ENCODE data around the gene TCF4. TPM values are rescaled to one million over a fixed set of nuclear protein-coding genes. Genes with fewer than 3 reads are reported as not detected.

TCF4 gene
- total RNA-seq, 5 donors from 2014 or later (not counting 1 experiment from before 2014, with no cell fraction given): 2.6 to 11.0 (median 6.6) TPM

DNA sequence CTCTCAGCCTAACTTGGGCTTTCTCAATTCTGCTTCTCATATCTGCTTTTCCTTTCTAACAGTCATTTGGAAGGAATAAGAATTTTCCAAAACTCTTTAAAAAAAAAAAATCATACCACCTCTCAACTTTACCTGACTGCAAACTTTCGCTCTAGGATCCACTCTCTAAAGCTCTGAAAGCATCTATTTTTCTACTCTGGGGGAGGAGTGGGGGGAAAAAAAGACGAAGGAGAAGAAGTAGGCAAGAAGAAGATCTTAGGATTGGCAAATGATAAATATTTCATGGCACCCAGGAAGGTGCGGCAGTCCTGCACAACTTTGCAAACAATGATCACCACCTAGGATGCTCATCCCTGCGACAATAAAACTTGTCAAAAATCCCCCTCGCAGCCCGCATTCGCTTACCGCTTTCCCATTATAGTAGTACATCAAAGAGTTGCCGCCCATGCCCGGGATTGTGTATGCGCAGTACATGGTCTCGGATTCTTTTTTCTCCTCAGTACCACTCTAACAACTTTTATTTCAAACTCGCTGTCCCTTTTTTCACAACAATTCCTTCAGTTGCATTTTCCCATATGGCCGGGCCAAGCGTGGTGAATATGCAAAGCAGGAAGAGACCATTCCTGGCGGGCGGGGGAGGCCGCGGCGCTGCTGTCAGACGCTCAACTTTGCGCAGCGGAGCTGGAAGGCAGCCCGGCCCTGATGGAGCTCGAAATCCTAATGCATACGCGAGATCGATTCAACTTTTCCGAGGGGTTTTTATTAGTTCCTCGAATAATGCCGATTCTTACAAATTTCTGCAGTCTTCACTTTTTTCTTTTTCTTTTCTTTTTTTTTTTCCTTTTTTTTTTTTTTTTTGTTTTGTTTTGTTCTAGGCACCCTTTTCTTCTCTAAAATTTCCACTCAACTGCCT is 266.5 kb downstream of the TCF4 start:
- peak in 1 of 4 experiments; percentile 44 for ATAC-seq (replicated peaks in 1 of 4)
- peaks cover 0 to 12% of the 10 kb centered on the region in 2 experiments for H3K27me3 ChIP-seq (replicated peaks in 1 of 2; ENCODE audit: control insufficient read depth in 2 of 2, extremely low read depth in 1 of 2, insufficient read depth in 2 of 2, low read length in 1 of 2)

DNA sequence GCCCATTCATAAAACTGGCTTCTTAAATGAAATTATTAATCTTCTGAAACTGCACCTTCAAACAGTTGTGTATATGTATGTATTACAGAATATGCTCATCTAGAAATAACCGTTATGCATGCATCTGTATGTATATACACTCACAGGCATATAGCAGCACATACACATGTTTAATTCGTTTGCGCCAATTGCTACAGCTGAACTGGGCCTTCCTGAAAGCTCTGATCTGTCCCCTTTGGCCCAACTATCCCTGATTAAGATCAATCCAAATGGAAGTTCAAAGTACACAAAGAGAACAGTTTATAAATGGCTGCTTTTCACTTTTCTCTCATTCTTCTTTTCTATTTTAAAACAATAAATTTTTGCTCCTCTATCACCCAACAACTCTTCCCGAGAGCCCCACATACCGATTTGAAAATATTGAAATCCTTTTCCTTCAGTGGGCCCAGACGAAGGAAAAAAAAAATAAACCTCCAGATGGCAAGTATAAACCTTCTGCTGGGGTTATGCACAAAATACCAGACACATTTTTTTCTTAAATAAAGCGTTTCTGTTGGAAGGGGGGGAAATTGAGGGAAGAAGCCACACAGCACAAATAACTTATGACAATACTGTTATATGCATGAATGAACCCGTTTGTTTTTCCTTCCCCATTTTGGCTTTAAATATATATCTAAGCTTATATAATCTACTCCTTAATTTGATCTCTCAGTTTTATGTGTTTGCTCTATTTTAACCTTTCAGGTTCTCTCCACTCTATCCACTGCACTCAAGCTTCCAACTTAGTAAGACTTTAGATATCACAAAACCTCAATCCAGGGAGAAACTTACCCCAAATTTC is 267.3 kb downstream of the TCF4 start:
- Mint-ChIP-seq H3K4me1 (peaks cover 10 to 16% (median 15%) of the 10 kb centered on the region in 3 donors), H3K27me3 (peaks cover 29 to 32% of the 10 kb centered on the region in 2 donors), H3K36me3 (no peaks in the 10 kb centered on the region), H3K27ac (no peak overlapping the region), H3K4me3 (peak overlapping the region in 2 of 3 donors; percentile 75), H3K9me3 (no peaks in the 10 kb centered on the region)
- Histone ChIP-seq H3K4me3 (ENCODE audit: control insufficient read depth in 1 of 2, extremely low read depth in 1 of 2, low read length in 1 of 2) (no peak overlapping the region), H3K27ac (ENCODE audit: low read length) (no peak overlapping the region), H3K4me1 (ENCODE audit: control insufficient read depth in 1 of 2, extremely low read depth in 1 of 2, insufficient read depth in 2 of 2, low read length in 2 of 2) (peaks cover 12% of the 10 kb centered on the region in 2 experiments), H3K9me3 (no peaks in the 10 kb centered on the region), H3K36me3 (ENCODE audit: control insufficient read depth in 2 of 2, extremely low read depth in 1 of 2, insufficient read depth in 1 of 2, low read length in 1 of 2) (no peaks in the 10 kb centered on the region), H3K27me3 (replicated peaks in 1 of 2; ENCODE audit: control insufficient read depth in 2 of 2, extremely low read depth in 1 of 2, insufficient read depth in 2 of 2, low read length in 1 of 2) (peaks cover 0 to 12% of the 10 kb centered on the region in 2 experiments)
- no peak for DNase-seq
- ATAC-seq (replicated peaks in 1 of 4): no peak
- ChIA-PET POLR2A (interaction anchor here in 1 of 2 donors (0.7 kb wide), 1 partner anchor 356 kb away, joined by 3 read pairs; no protein-coding TSS in a partner anchor), CTCF (interaction anchor here in 1 of 2 donors (0.7 kb wide), 1 partner anchor 260 kb away, joined by 3 read pairs; no protein-coding TSS in a partner anchor)
- WGBS (ENCODE audit: insufficient coverage): 60% methylated on average over 4 of the region's 8 CpGs

More for the DNA sequence above, 266.5 kb downstream of the TCF4 start:
- no peaks in the 10 kb centered on the region for H3K36me3 ChIP-seq (ENCODE audit: control insufficient read depth in 2 of 2, extremely low read depth in 1 of 2, insufficient read depth in 1 of 2, low read length in 1 of 2)
- H3K27me3 Mint-ChIP-seq: peaks cover 29 to 32% of the 10 kb centered on the region in 2 donors
- no peaks in the 10 kb centered on the region for H3K36me3 Mint-ChIP-seq
- ChIA-PET CTCF (interaction anchor here in 1 of 2 donors (0.7 kb wide), 1 partner anchor 259 kb away, joined by 3 read pairs; no protein-coding TSS in a partner anchor), POLR2A (interaction anchor here in 1 of 2 donors (0.7 kb wide), 2 partner anchors 12 to 357 kb away, joined by 3 to 4 read pairs; no protein-coding TSS in a partner anchor)
- H3K4me1 Mint-ChIP-seq: peaks cover 8 to 13% (median 13%) of the 10 kb centered on the region in 3 donors
- peak overlapping the region in 1 of 2 donors; percentile 21 for H3K27ac Mint-ChIP-seq
- peak overlapping the region in 1 of 2 donors; percentile 79 for H3K4me3 ChIP-seq (ENCODE audit: control insufficient read depth in 1 of 2, extremely low read depth in 1 of 2, low read length in 1 of 2)
- H3K9me3 ChIP-seq: no peaks in the 10 kb centered on the region
- H3K4me1 ChIP-seq (ENCODE audit: control insufficient read depth in 1 of 2, extremely low read depth in 1 of 2, insufficient read depth in 2 of 2, low read length in 2 of 2): peaks cover 8 to 12% of the 10 kb centered on the region in 2 experiments
- H3K27ac ChIP-seq (ENCODE audit: low read length): no peak overlapping the region
- peak overlapping the region; percentile 51 to 75 (median 75) for H3K4me3 Mint-ChIP-seq
- peak in 15 of 35 experiments; percentile 5 to 62 (median 16) for DNase-seq
- no peaks in the 10 kb centered on the region for H3K9me3 Mint-ChIP-seq
- 1% methylated on average over 23 of the region's 31 CpGs for WGBS (ENCODE audit: insufficient coverage)

DNA sequence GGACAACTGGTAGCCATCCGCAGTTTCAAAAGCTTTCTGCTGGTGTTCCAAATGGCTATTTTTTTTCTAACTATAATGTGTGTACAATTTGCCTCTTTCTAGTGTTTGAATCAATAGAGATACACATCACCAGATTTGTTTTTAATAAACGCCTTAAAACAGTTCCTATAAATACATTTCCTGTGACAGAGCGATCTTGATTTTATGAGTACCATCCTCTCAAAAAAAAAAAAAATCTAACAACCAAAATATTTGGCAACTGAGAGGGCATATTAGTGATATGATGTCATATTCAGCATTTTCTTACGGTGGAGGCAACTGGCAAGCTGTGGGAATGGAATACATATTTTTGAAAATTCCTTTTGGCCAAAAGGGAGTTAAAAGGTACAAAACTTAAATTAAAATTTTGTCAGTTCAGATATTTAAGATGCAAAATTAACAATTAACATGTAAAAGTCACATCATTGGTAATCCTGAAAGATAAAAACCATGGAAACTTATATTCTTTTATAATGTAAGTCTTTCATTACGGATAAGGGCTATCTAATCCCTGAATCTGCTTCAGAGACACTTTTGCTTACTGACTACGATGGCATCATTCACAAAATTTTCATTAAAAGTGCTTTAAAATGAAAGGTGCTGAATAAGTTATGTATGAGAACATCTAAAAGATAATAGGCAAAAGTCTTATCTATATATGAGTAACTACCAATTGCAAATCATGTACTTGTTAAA is 268.4 kb downstream of the TCF4 start:
- H3K36me3 ChIP-seq (ENCODE audit: control insufficient read depth in 2 of 2, extremely low read depth in 1 of 2, insufficient read depth in 1 of 2, low read length in 1 of 2): no peaks in the 10 kb centered on the region

DNA sequence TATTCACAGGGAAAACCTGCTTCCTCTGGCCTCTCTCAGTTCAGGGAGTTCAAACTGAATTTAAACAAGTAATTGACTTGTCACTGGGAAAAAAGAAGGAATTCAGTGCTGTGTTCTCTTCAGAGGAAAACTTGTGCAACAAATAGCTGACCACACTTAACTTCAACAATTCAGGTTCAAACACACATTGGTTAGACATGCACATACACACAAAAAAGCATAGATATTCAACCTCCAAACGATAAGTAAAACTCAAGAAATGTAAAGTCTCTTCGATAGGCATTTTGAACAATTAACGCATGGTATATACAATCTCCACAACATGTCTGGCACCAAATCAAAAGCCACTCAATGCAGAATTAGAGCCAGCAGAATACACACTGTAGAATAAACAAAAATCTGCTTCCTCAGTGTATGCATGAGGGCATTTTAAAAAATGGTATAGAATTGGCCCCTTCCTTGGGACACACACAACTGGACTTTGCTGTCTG is 269.0 kb downstream of the TCF4 start:
- Histone ChIP-seq H3K9me3 (no peaks in the 10 kb centered on the region), H3K27me3 (replicated peaks in 1 of 2; ENCODE audit: control insufficient read depth in 2 of 2, extremely low read depth in 1 of 2, insufficient read depth in 2 of 2, low read length in 1 of 2) (peaks cover 0 to 12% of the 10 kb centered on the region in 2 experiments), H3K4me3 (ENCODE audit: control insufficient read depth in 1 of 2, extremely low read depth in 1 of 2, low read length in 1 of 2) (no peak overlapping the region), H3K36me3 (ENCODE audit: control insufficient read depth in 2 of 2, extremely low read depth in 1 of 2, insufficient read depth in 1 of 2, low read length in 1 of 2) (no peaks in the 10 kb centered on the region), H3K27ac (ENCODE audit: low read length) (no peak overlapping the region), H3K4me1 (ENCODE audit: control insufficient read depth in 1 of 2, extremely low read depth in 1 of 2, insufficient read depth in 2 of 2, low read length in 2 of 2) (peaks cover 12% of the 10 kb centered on the region in 2 experiments)
- Mint-ChIP-seq H3K4me3 (no peak overlapping the region), H3K36me3 (no peaks in the 10 kb centered on the region), H3K27me3 (peaks cover 28 to 29% of the 10 kb centered on the region in 2 donors), H3K27ac (no peak overlapping the region), H3K9me3 (no peaks in the 10 kb centered on the region), H3K4me1 (peaks cover 10 to 16% (median 15%) of the 10 kb centered on the region in 3 donors)
- ChIA-PET POLR2A (interaction anchor here in 1 of 2 donors (0.6 kb wide), 1 partner anchor 330 kb away, joined by 3 read pairs; no protein-coding TSS in a partner anchor), CTCF (no interaction called here)
- ATAC-seq (replicated peaks in 1 of 4) (no peak), DNase-seq (no peak)
- WGBS (ENCODE audit: insufficient coverage): 82% methylated on average over 2 of the region's 3 CpGs

More for the DNA sequence above, 268.4 kb downstream of the TCF4 start:
- Mint-ChIP-seq H3K36me3 (no peaks in the 10 kb centered on the region), H3K4me3 (no peak overlapping the region), H3K27ac (no peak overlapping the region), H3K9me3 (no peaks in the 10 kb centered on the region), H3K4me1 (peaks cover 10 to 16% (median 15%) of the 10 kb centered on the region in 3 donors), H3K27me3 (peaks cover 29 to 32% of the 10 kb centered on the region in 2 donors)
- WGBS (ENCODE audit: insufficient coverage): no CpG with 5 or more reads among the region's 6 CpGs
- POLR2A ChIA-PET: no interaction called here
- Histone ChIP-seq H3K27ac (ENCODE audit: low read length) (no peak overlapping the region), H3K4me3 (ENCODE audit: control insufficient read depth in 1 of 2, extremely low read depth in 1 of 2, low read length in 1 of 2) (no peak overlapping the region), H3K27me3 (replicated peaks in 1 of 2; ENCODE audit: control insufficient read depth in 2 of 2, extremely low read depth in 1 of 2, insufficient read depth in 2 of 2, low read length in 1 of 2) (peaks cover 0 to 12% of the 10 kb centered on the region in 2 experiments), H3K4me1 (ENCODE audit: control insufficient read depth in 1 of 2, extremely low read depth in 1 of 2, insufficient read depth in 2 of 2, low read length in 2 of 2) (peaks cover 12% of the 10 kb centered on the region in 2 experiments), H3K9me3 (no peaks in the 10 kb centered on the region)
- DNase-seq (no peak), ATAC-seq (replicated peaks in 1 of 4) (no peak)
- CTCF ChIA-PET: no interaction called here

DNA sequence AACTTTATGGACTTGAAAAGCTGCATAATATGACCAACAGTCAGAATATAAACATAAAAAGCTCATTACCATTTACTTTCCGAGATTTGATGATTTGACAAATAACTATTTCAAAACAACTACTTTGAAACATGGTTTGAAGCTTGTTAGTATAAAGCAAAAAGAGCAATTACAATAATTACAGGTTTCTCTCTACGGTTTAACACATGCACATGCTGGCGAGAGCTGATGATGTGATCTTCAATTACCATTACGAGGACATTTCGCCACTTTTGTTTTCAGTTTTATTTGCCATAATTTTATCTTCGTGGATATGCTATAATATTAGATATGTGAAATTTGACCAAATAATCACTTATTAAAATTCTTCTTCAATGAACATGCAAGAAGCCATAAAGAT is 270.1 kb downstream of the TCF4 start:
- no peak overlapping the region for H3K4me3 ChIP-seq (ENCODE audit: control insufficient read depth in 1 of 2, extremely low read depth in 1 of 2, low read length in 1 of 2)
- peaks cover 10 to 16% (median 11%) of the 10 kb centered on the region in 3 donors for H3K4me1 Mint-ChIP-seq
- no peaks in the 10 kb centered on the region for H3K36me3 Mint-ChIP-seq
- ATAC-seq (replicated peaks in 1 of 4) (no peak), DNase-seq (no peak)
- H3K9me3 Mint-ChIP-seq: no peaks in the 10 kb centered on the region
- H3K9me3 ChIP-seq: no peaks in the 10 kb centered on the region
- H3K36me3 ChIP-seq (ENCODE audit: control insufficient read depth in 2 of 2, extremely low read depth in 1 of 2, insufficient read depth in 1 of 2, low read length in 1 of 2): no peaks in the 10 kb centered on the region
- peaks cover 0 to 12% of the 10 kb centered on the region in 2 experiments for H3K27me3 ChIP-seq (replicated peaks in 1 of 2; ENCODE audit: control insufficient read depth in 2 of 2, extremely low read depth in 1 of 2, insufficient read depth in 2 of 2, low read length in 1 of 2)
- no peak overlapping the region for H3K27ac ChIP-seq (ENCODE audit: low read length)
- CTCF ChIA-PET: interaction anchor here in 1 of 2 donors (0.6 kb wide), 1 partner anchor 16 kb away, joined by 3 read pairs; no protein-coding TSS in a partner anchor
- peaks cover 21 to 23% of the 10 kb centered on the region in 2 donors for H3K27me3 Mint-ChIP-seq
- POLR2A ChIA-PET: no interaction called here
- no peak overlapping the region for H3K4me3 Mint-ChIP-seq
- peaks cover 12% of the 10 kb centered on the region in 2 experiments for H3K4me1 ChIP-seq (ENCODE audit: control insufficient read depth in 1 of 2, extremely low read depth in 1 of 2, insufficient read depth in 2 of 2, low read length in 2 of 2)
- no CpG with 5 or more reads among the region's 6 CpGs for WGBS (ENCODE audit: insufficient coverage)
- H3K27ac Mint-ChIP-seq: no peak overlapping the region

Measured in T-cell (primary cell).